SHP77 (cell line): ENCODE data around the gene MAD2L1BP.

ENCODE experiments used
- DNase-seq, 2 experiments: peaks; one replicate each; lab custom pipeline; 2025; lab: John Stamatoyannopoulos, UW

Gene MAD2L1BP

GRCh38 chr6:43683708-43684455 lies 48.2 kb downstream of the MAD2L1BP start:
- DNase-seq, result no peak

DNA sequence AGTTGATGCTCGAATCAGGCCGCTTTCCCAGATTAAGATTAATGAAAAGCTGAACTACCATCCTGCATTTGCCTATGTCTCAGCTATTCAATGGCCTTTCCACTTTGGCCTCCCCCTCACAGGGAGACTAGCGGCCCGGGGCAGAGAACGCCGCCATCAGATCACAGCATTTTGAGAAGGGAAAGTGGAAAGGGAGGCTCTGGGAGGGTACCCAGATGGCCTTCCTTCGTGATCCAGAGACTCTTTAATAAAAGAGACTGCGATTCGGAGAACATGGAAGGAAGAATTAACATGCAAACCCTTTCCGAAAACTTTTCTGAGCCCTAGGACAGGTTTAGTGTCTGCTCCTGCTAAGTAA lies 51.4 kb downstream of the MAD2L1BP start:
- no peak for DNase-seq

DNA sequence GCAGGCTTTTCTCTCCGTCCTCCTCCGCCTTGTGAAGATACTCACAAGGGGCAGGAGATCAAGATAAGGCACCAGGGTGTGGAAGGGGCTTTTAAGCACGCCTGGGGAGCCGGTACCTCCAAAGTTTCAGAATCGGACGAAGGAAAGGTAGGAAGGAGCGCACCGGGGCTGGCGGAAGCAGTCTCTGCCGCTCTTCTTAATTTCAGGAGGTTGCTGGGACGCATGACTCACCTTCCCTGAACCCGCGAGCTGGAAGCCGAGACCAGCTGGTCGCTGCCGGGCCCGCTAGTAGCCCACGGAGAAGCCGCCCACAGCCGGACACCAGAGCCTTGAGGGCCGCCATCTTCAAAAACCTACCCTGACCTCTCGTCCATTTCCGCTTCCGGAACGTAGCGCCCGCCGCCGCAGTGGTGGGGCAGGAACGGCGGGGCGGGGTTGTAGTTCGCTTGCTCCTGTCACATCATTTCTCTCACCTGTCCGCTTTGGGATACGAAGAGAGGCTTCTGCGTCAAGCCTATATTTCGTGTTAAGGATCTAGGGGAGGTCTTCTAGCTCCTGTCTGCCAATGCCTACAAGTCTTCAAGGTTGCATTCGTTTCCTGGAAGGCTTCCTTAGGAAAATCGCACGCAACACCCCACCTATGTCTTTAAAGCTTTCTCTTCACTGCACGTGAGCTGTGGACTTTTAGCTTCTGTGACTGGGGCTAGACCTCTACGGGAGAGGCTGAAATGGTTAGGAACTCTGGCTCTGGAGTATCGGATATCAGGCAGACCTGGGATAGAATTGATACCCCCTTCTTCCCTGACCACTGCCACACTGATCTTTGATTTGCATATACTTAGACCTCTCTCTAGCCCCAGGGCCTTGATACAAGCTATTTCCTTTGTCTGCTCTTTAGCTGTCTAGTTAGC lies 52.1 kb downstream of the MAD2L1BP start, which contains the start of gene MRPS18A:
Gene MRPS18A (minus strand): TSS at position 355 of the 911 bp plus-strand sequence. CDS start 12 bp downstream, at position 343.
- peak; percentile 72 to 75 for DNase-seq

- no peak for DNase-seq
These were observed 53.8 kb downstream of the MAD2L1BP start for GRCh38 chr6:43689421-43689820.
